Erythroblast (primary cell): ENCODE measurements around the gene ACVR1C.

Experiments
- GATA1 ChIP-seq: IDR thresholded peaks from 2 replicates; pipeline ENCODE4 v1.6.1; 2011; ENCODE audit warnings: low read depth, mild to moderate bottlenecking, control low read depth, low read length, moderate library complexity
- POLR2A ChIP-seq: IDR thresholded peaks from 2 replicates; pipeline ENCODE4 v1.6.1; 2011; ENCODE audit warnings: mild to moderate bottlenecking, low read length

DNA sequence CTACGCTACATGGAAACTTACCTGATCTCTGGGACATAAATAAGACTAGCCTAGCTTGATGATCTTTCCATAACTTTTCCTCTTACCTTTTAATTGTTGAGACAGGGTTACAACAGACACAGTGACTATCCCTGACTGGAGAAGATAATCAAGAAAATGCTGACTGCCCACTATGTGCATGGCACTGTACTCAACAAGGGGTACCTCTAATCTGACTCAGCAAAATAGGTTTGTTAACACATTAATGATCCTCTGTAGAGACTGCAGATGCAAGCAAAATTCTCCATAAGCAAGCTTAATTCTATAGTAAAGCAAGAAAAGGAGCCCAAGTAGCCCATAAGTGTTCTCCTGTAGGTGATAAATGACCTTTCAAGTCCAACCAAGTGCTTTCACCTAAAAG lies 25.5 kb downstream of the ACVR1C start:
- TF ChIP-seq POLR2A = no peak
- no peak for TF ChIP-seq GATA1
